Measurements from ENCODE around the gene WDR70. TPM values are rescaled to one million over a fixed set of nuclear protein-coding genes. Genes with fewer than 3 reads are reported as not detected.

The WDR70 gene
- total and polyA plus RNA-seq, 2 of the 8 experiments (the other 6 are each of a cell fraction or from before 2014, with no cell fraction given), result 10.6 to 37.4 TPM

GRCh38 chr5:37661951-37662350 is 282.8 kb downstream of the WDR70 start:
- CTCF ChIA-PET (ENCODE audit: partially characterized antibody), result no interaction called here
- Histone ChIP-seq H3K4me2 (ENCODE audit: insufficient read depth in 1 of 2, low read depth in 2 of 2, low read length in 2 of 2) (no peak overlapping the region), H3K14ac (ENCODE audit: insufficient read length) (no peak overlapping the region), H3K4me3 (ENCODE audit: extremely low read depth in 1 of 4, insufficient read depth in 2 of 4, low read depth in 3 of 4, low read length in 4 of 4) (no peak overlapping the region), H3K36me3 (ENCODE audit: control insufficient read depth in 2 of 4, insufficient read depth in 4 of 4, low read length in 3 of 4) (no peaks in the 10 kb centered on the region), H2BK5ac (ENCODE audit: low read depth, low read length) (no peak overlapping the region), H2BK12ac (ENCODE audit: low read depth, low read length) (no peak overlapping the region), H3K4me1 (replicated peaks in 1 of 4; ENCODE audit: control insufficient read depth in 3 of 4, insufficient read depth in 4 of 4, low read length in 3 of 4) (peaks cover 0 to 10% (median 0%) of the 10 kb centered on the region in 4 experiments; a peak in 1 of 7 replicates), H4K91ac (replicated peaks; ENCODE audit: insufficient read length, low read length) (no peak overlapping the region), H3K9me3 (ENCODE audit: insufficient read depth in 2 of 2, low read depth in 1 of 2, low read length in 1 of 2) (no peaks in the 10 kb centered on the region), H3K23ac (ENCODE audit: insufficient read length) (no peak overlapping the region), H3K9ac (replicated peaks in 1 of 4; ENCODE audit: extremely low read depth in 1 of 4, low read depth in 3 of 4, low read length in 3 of 4) (no peak overlapping the region), H2AK5ac (ENCODE audit: low read depth, low read length) (no peak overlapping the region), H3K27ac (ENCODE audit: low read depth, low read length) (no peak overlapping the region), H4K20me1 (replicated peaks in 1 of 2; ENCODE audit: control insufficient read depth in 1 of 2, insufficient read depth in 2 of 2, low read length in 2 of 2) (no peaks in the 10 kb centered on the region), H3K79me2 (ENCODE audit: control insufficient read depth in 1 of 2, insufficient read depth in 2 of 2, low read length in 2 of 2) (no peaks in the 10 kb centered on the region), H4K8ac (ENCODE audit: extremely low read depth, insufficient read depth, low read length) (no peak overlapping the region), H3K18ac (ENCODE audit: extremely low read depth, low read length) (no peak overlapping the region), H3K79me1 (ENCODE audit: low read depth, low read length) (no peaks in the 10 kb centered on the region), H3K27me3 (replicated peaks in 1 of 4; ENCODE audit: control insufficient read depth in 3 of 4, extremely low read depth in 1 of 4, insufficient read depth in 3 of 4, low read length in 3 of 4) (no peaks in the 10 kb centered on the region), H3K23me2 (ENCODE audit: low read depth, low read length) (no peaks in the 10 kb centered on the region), H2BK20ac (ENCODE audit: low read length) (no peak overlapping the region), H3K4ac (replicated peaks; ENCODE audit: insufficient read length, low read depth, low read length) (no peak overlapping the region), H3K56ac (replicated peaks; ENCODE audit: insufficient read length, low read depth, low read length) (no peak overlapping the region), H2BK15ac (ENCODE audit: low read length) (no peak overlapping the region), H2BK120ac (replicated peaks; ENCODE audit: low read depth, low read length) (no peak overlapping the region), H4K5ac (ENCODE audit: insufficient read length, low read depth, low read length) (no peak overlapping the region), H2AFZ (ENCODE audit: low read length) (no peak overlapping the region)
- POLR2A ChIA-PET (ENCODE audit: partially characterized antibody), result no interaction called here
- TF ChIP-seq EZH2 (IDR thresholded peaks at IDR 0.05; ENCODE audit: low read depth, low read length, severe bottlenecking) (no peak), RAD21 (IDR thresholded peaks at IDR 0.05 in 1 of 2, conservative IDR thresholded peaks at IDR 0.05 in 1 of 2; ENCODE audit: low read depth in 2 of 2, low read length in 2 of 2) (no peak), RXRA (IDR thresholded peaks at IDR 0.05; ENCODE audit: insufficient read depth, low read depth, low read length) (no peak), CREB1 (IDR thresholded peaks at IDR 0.05) (no peak), KDM4A (IDR thresholded peaks at IDR 0.05; ENCODE audit: low read depth, low read length, severe bottlenecking) (no peak)
- 86% methylated on average over 2 of the region's 2 CpGs; no CpG with 5 or more reads in 1 of the 2 experiments for WGBS, 2 experiments (ENCODE audit: extremely low coverage in 1 of 2, insufficient coverage in 1 of 2, insufficient read length in 1 of 2, insufficient replicate concordance in 2 of 2, low coverage in 1 of 2, low lambda C conversion rate in 2 of 2, missing lambda C conversion rate in 1 of 2)
- FAIRE-seq (no peak), DNase-seq (ENCODE audit: low read depth in 1 of 2, low spot score in 2 of 2) (no peak)
